SK-N-MC (cell line): ENCODE results near the gene TPM4.

Source experiments
- EZH2 ChIP-seq: fragments of 200-600 bp; sonication (generic); IDR thresholded peaks from one replicate; pipeline ENCODE4 v1.6.1; 2017; ENCODE audit warnings: antibody characterized with exemption
- POLR2AphosphoS5 ChIP-seq: IDR thresholded peaks from 2 replicates; pipeline ENCODE4 v1.6.1; 2012; ENCODE audit warnings: mild to moderate bottlenecking, low read depth, low read length, borderline replicate concordance

DNA sequence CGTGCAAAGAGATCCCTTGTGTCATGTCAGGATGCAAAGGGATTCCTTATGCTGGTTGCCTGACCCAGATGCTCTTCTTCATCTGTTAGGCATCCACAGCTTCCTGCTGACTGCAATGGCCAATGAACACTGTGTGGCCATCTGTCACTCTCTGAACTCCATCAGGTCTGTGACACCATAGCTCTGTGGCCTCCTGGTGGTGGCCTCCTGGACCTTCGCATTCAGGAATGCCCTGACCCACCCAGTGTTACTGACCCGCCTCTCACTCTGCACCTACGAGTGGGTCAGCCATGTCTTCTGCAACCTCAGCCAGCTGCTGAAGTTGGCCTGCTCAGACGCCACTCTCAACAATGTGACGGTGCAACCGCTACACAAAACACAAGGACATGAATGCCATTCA is 23.9 kb upstream of the TPM4 start:
- TF ChIP-seq EZH2 (no peak), POLR2AphosphoS5 (no peak)
